Skeletal muscle satellite cell (primary cell): Measurements from ENCODE around the gene PPP1R15A.
"Not testable (repeated sequence)": the region's sequence is repeated elsewhere in the genome, so short reads cannot be mapped to it uniquely, and the experiment has no call there.

Source experiments
- H3K27me3 ChIP-seq: 2 replicates; pipeline ENCODE4 v1.7.0; 2013; ENCODE audit warnings: low read length; ENCODE audit not compliant: control insufficient read depth, insufficient read depth
- H3K36me3 ChIP-seq: 2 replicates; pipeline ENCODE4 v1.7.0; 2013; ENCODE audit warnings: mild to moderate bottlenecking, control low read depth, low read length; ENCODE audit not compliant: insufficient read depth
- H3K4me1 ChIP-seq: 2 replicates; pipeline ENCODE4 v1.7.0; 2013; ENCODE audit warnings: low read length; ENCODE audit not compliant: control insufficient read depth, insufficient read depth
- H3K4me2 ChIP-seq: 2 replicates; pipeline ENCODE4 v1.7.0; 2013; ENCODE audit warnings: mild to moderate bottlenecking, low read length
- H3K4me3 ChIP-seq: 2 replicates; pipeline ENCODE4 v1.7.0; 2013; ENCODE audit warnings: low read length
- H3K9ac ChIP-seq: 2 replicates; pipeline ENCODE4 v1.7.0; 2013; ENCODE audit warnings: mild to moderate bottlenecking, low read depth, low read length, moderate library complexity
- H3K9me3 ChIP-seq: replicated peaks from 2 replicates; pipeline ENCODE4 v1.7.0; 2013; ENCODE audit warnings: mild to moderate bottlenecking, control low read depth, low read length

Gene PPP1R15A

GRCh38 chr19:48873476-48874302, 1.5 kb downstream of the PPP1R15A start:
- Histone ChIP-seq H3K9ac (peak overlapping the region; percentile 99), H3K4me2 (peak overlapping the region; percentile 84), H3K4me3 (peak overlapping the region; percentile 91), H3K36me3 (peaks cover 54% of the 10 kb centered on the region), H3K27me3 (no peaks in the 10 kb centered on the region), H3K9me3 (no peaks in the 10 kb centered on the region), H3K4me1 (peaks cover 16% of the 10 kb centered on the region)

- Histone ChIP-seq H3K4me1 (peaks cover 13% of the 10 kb centered on the region), H3K36me3 (peaks cover 59% of the 10 kb centered on the region), H3K4me2 (peak overlapping the region; percentile 84), H3K27me3 (no peaks in the 10 kb centered on the region), H3K4me3 (peak overlapping the region; percentile 91), H3K9me3 (no peaks in the 10 kb centered on the region), H3K9ac (peak overlapping the region; percentile 99)
Measured at GRCh38 chr19:48874303-48875135, 2.3 kb downstream of the PPP1R15A start.

GRCh38 chr19:48876043-48876981, 4.1 kb downstream of the PPP1R15A start:
- H3K27me3 ChIP-seq, H3K9me3 ChIP-seq: not testable (repeated sequence)
- Histone ChIP-seq H3K4me2 (peak overlapping the region; percentile 84), H3K36me3 (peaks cover 59% of the 10 kb centered on the region), H3K4me3 (peak overlapping the region; percentile 91), H3K4me1 (peaks cover 13% of the 10 kb centered on the region), H3K9ac (peak overlapping the region; percentile 99)

- Histone ChIP-seq H3K4me2 (no peak overlapping the region), H3K4me3 (no peak overlapping the region), H3K9ac (no peak overlapping the region), H3K36me3 (peaks cover 54% of the 10 kb centered on the region), H3K9me3 (no peaks in the 10 kb centered on the region), H3K4me1 (peaks cover 13% of the 10 kb centered on the region), H3K27me3 (no peaks in the 10 kb centered on the region)
Measured at GRCh38 chr19:48877855-48878195, 5.6 kb downstream of the PPP1R15A start.

GRCh38 chr19:48878196-48879024, 6.2 kb downstream of the PPP1R15A start:
- Histone ChIP-seq H3K4me3 (no peak overlapping the region), H3K9ac (no peak overlapping the region), H3K27me3 (no peaks in the 10 kb centered on the region), H3K4me1 (peaks cover 13% of the 10 kb centered on the region), H3K4me2 (no peak overlapping the region), H3K36me3 (peaks cover 50% of the 10 kb centered on the region), H3K9me3 (no peaks in the 10 kb centered on the region)

- no peak overlapping the region for H3K4me3 ChIP-seq
- no peaks in the 10 kb centered on the region for H3K27me3 ChIP-seq
- no peak overlapping the region for H3K9ac ChIP-seq
- H3K36me3 ChIP-seq = peaks cover 43% of the 10 kb centered on the region
- no peak overlapping the region for H3K4me2 ChIP-seq
- no peaks in the 10 kb centered on the region for H3K9me3 ChIP-seq
- H3K4me1 ChIP-seq = peaks cover 13% of the 10 kb centered on the region
Measured at GRCh38 chr19:48879025-48879637, 6.9 kb downstream of the PPP1R15A start.

GRCh38 chr19:48879696-48880095, 7.5 kb downstream of the PPP1R15A start:
- not testable (repeated sequence) for H3K4me2 ChIP-seq, H3K9ac ChIP-seq, H3K9me3 ChIP-seq, H3K27me3 ChIP-seq, H3K4me3 ChIP-seq
- H3K36me3 ChIP-seq = peaks cover 37% of the 10 kb centered on the region
- peaks cover 13% of the 10 kb centered on the region for H3K4me1 ChIP-seq

GRCh38 chr19:48881741-48882657, 9.8 kb downstream of the PPP1R15A start:
- H3K9me3 ChIP-seq = no peaks in the 10 kb centered on the region

GRCh38 chr19:48883726-48884125, 11.5 kb downstream of the PPP1R15A start:
- H3K4me1 ChIP-seq = no peaks in the 10 kb centered on the region
- H3K9me3 ChIP-seq = no peaks in the 10 kb centered on the region
- H3K4me2 ChIP-seq = no peak overlapping the region
- no peak overlapping the region for H3K9ac ChIP-seq
- peaks cover 4% of the 10 kb centered on the region for H3K36me3 ChIP-seq
- no peaks in the 10 kb centered on the region for H3K27me3 ChIP-seq
- H3K4me3 ChIP-seq = no peak overlapping the region

More at GRCh38 chr19:48881741-48882657, 9.8 kb downstream of the PPP1R15A start:
- Histone ChIP-seq H3K4me1 (no peaks in the 10 kb centered on the region), H3K9ac (no peak overlapping the region), H3K27me3 (no peaks in the 10 kb centered on the region), H3K4me2 (no peak overlapping the region), H3K4me3 (no peak overlapping the region), H3K36me3 (peaks cover 18% of the 10 kb centered on the region)
